ENCODE data around the gene SHROOM3.

SHROOM3 gene

GRCh38 chr4:76591992-76592391 lies 157.0 kb downstream of the SHROOM3 start:
- no peaks in the 10 kb centered on the region for H3K9me3 ChIP-seq (ENCODE audit: control insufficient read depth, insufficient read depth, low read length)
- no peaks in the 10 kb centered on the region for H3K36me3 ChIP-seq (ENCODE audit: control insufficient read depth, insufficient read depth, low read length)
- H3K4me3 ChIP-seq (ENCODE audit: low read depth, low read length) = no peak overlapping the region
- peaks cover 33% of the 10 kb centered on the region for H3K4me1 ChIP-seq (ENCODE audit: control insufficient read depth, insufficient read depth, low read length)
- no peak overlapping the region for H3K9ac ChIP-seq (ENCODE audit: low read depth, low read length)
- no peaks in the 10 kb centered on the region for H3K27me3 ChIP-seq (ENCODE audit: control insufficient read depth, insufficient read depth, low read length)

GRCh38 chr4:76592460-76592859 lies 157.4 kb downstream of the SHROOM3 start:
- H3K36me3 ChIP-seq (ENCODE audit: control insufficient read depth, insufficient read depth, low read length) = no peaks in the 10 kb centered on the region
- peaks cover 33% of the 10 kb centered on the region for H3K4me1 ChIP-seq (ENCODE audit: control insufficient read depth, insufficient read depth, low read length)
- H3K27me3 ChIP-seq (ENCODE audit: control insufficient read depth, insufficient read depth, low read length) = no peaks in the 10 kb centered on the region
- no peak overlapping the region for H3K9ac ChIP-seq (ENCODE audit: low read depth, low read length)
- no peaks in the 10 kb centered on the region for H3K9me3 ChIP-seq (ENCODE audit: control insufficient read depth, insufficient read depth, low read length)
- H3K4me3 ChIP-seq (ENCODE audit: low read depth, low read length) = no peak overlapping the region

GRCh38 chr4:76594173-76594572 lies 159.1 kb downstream of the SHROOM3 start:
- Histone ChIP-seq H3K27me3 (ENCODE audit: control insufficient read depth, insufficient read depth, low read length) (no peaks in the 10 kb centered on the region), H3K9me3 (ENCODE audit: control insufficient read depth, insufficient read depth, low read length) (no peaks in the 10 kb centered on the region), H3K9ac (ENCODE audit: low read depth, low read length) (no peak overlapping the region), H3K36me3 (ENCODE audit: control insufficient read depth, insufficient read depth, low read length) (no peaks in the 10 kb centered on the region), H3K4me1 (ENCODE audit: control insufficient read depth, insufficient read depth, low read length) (peaks cover 19% of the 10 kb centered on the region), H3K4me3 (ENCODE audit: low read depth, low read length) (no peak overlapping the region)

GRCh38 chr4:76595435-76595834 lies 160.4 kb downstream of the SHROOM3 start:
- no peaks in the 10 kb centered on the region for H3K36me3 ChIP-seq (ENCODE audit: control insufficient read depth, insufficient read depth, low read length)
- no peak overlapping the region for H3K9ac ChIP-seq (ENCODE audit: low read depth, low read length)
- H3K27me3 ChIP-seq (ENCODE audit: control insufficient read depth, insufficient read depth, low read length) = no peaks in the 10 kb centered on the region
- H3K4me3 ChIP-seq (ENCODE audit: low read depth, low read length) = no peak overlapping the region
- peaks cover 12% of the 10 kb centered on the region for H3K4me1 ChIP-seq (ENCODE audit: control insufficient read depth, insufficient read depth, low read length)
- H3K9me3 ChIP-seq (ENCODE audit: control insufficient read depth, insufficient read depth, low read length) = no peaks in the 10 kb centered on the region

GRCh38 chr4:76596713-76597112 lies 161.7 kb downstream of the SHROOM3 start:
- Histone ChIP-seq H3K4me1 (ENCODE audit: control insufficient read depth, insufficient read depth, low read length) (peaks cover 2% of the 10 kb centered on the region), H3K9ac (ENCODE audit: low read depth, low read length) (no peak overlapping the region), H3K36me3 (ENCODE audit: control insufficient read depth, insufficient read depth, low read length) (no peaks in the 10 kb centered on the region), H3K4me3 (ENCODE audit: low read depth, low read length) (no peak overlapping the region), H3K9me3 (ENCODE audit: control insufficient read depth, insufficient read depth, low read length) (no peaks in the 10 kb centered on the region), H3K27me3 (ENCODE audit: control insufficient read depth, insufficient read depth, low read length) (no peaks in the 10 kb centered on the region)

GRCh38 chr4:76597423-76597979 lies 162.5 kb downstream of the SHROOM3 start:
- Histone ChIP-seq H3K4me3 (ENCODE audit: low read depth, low read length) (no peak overlapping the region), H3K9me3 (ENCODE audit: control insufficient read depth, insufficient read depth, low read length) (no peaks in the 10 kb centered on the region)

GRCh38 chr4:76600447-76600846 lies 165.4 kb downstream of the SHROOM3 start:
- Histone ChIP-seq H3K9ac (ENCODE audit: low read depth, low read length) (no peak overlapping the region), H3K4me3 (ENCODE audit: low read depth, low read length) (no peak overlapping the region), H3K36me3 (ENCODE audit: control insufficient read depth, insufficient read depth, low read length) (no peaks in the 10 kb centered on the region), H3K9me3 (ENCODE audit: control insufficient read depth, insufficient read depth, low read length) (no peaks in the 10 kb centered on the region), H3K27me3 (ENCODE audit: control insufficient read depth, insufficient read depth, low read length) (no peaks in the 10 kb centered on the region), H3K4me1 (ENCODE audit: control insufficient read depth, insufficient read depth, low read length) (peaks cover 2% of the 10 kb centered on the region)

More at GRCh38 chr4:76597423-76597979, 162.5 kb downstream of the SHROOM3 start:
- H3K27me3 ChIP-seq (ENCODE audit: control insufficient read depth, insufficient read depth, low read length) = no peaks in the 10 kb centered on the region
- H3K36me3 ChIP-seq (ENCODE audit: control insufficient read depth, insufficient read depth, low read length) = no peaks in the 10 kb centered on the region
- no peak overlapping the region for H3K9ac ChIP-seq (ENCODE audit: low read depth, low read length)
- peaks cover 2% of the 10 kb centered on the region for H3K4me1 ChIP-seq (ENCODE audit: control insufficient read depth, insufficient read depth, low read length)

- Histone ChIP-seq H3K36me3 (ENCODE audit: control insufficient read depth, insufficient read depth, low read length) (no peaks in the 10 kb centered on the region), H3K9ac (ENCODE audit: low read depth, low read length) (no peak overlapping the region), H3K4me3 (ENCODE audit: low read depth, low read length) (no peak overlapping the region), H3K9me3 (ENCODE audit: control insufficient read depth, insufficient read depth, low read length) (no peaks in the 10 kb centered on the region), H3K27me3 (ENCODE audit: control insufficient read depth, insufficient read depth, low read length) (no peaks in the 10 kb centered on the region), H3K4me1 (ENCODE audit: control insufficient read depth, insufficient read depth, low read length) (peaks cover 4% of the 10 kb centered on the region)
These were observed 166.8 kb downstream of the SHROOM3 start for GRCh38 chr4:76601791-76602190.

- no peak overlapping the region for H3K9ac ChIP-seq (ENCODE audit: low read depth, low read length)
- no peaks in the 10 kb centered on the region for H3K9me3 ChIP-seq (ENCODE audit: control insufficient read depth, insufficient read depth, low read length)
- no peak overlapping the region for H3K4me3 ChIP-seq (ENCODE audit: low read depth, low read length)
- H3K4me1 ChIP-seq (ENCODE audit: control insufficient read depth, insufficient read depth, low read length) = peaks cover 19% of the 10 kb centered on the region
- no peaks in the 10 kb centered on the region for H3K36me3 ChIP-seq (ENCODE audit: control insufficient read depth, insufficient read depth, low read length)
- H3K27me3 ChIP-seq (ENCODE audit: control insufficient read depth, insufficient read depth, low read length) = no peaks in the 10 kb centered on the region
These were observed 170.1 kb downstream of the SHROOM3 start for GRCh38 chr4:76605099-76605563.

- H3K27me3 ChIP-seq (ENCODE audit: control insufficient read depth, insufficient read depth, low read length) = no peaks in the 10 kb centered on the region
- H3K9ac ChIP-seq (ENCODE audit: low read depth, low read length) = no peak overlapping the region
- no peak overlapping the region for H3K4me3 ChIP-seq (ENCODE audit: low read depth, low read length)
These were observed 171.7 kb downstream of the SHROOM3 start for GRCh38 chr4:76606645-76607265.

GRCh38 chr4:76607266-76607799 lies 172.3 kb downstream of the SHROOM3 start:
- Histone ChIP-seq H3K36me3 (ENCODE audit: control insufficient read depth, insufficient read depth, low read length) (no peaks in the 10 kb centered on the region), H3K4me1 (ENCODE audit: control insufficient read depth, insufficient read depth, low read length) (peaks cover 32% of the 10 kb centered on the region), H3K4me3 (ENCODE audit: low read depth, low read length) (no peak overlapping the region), H3K27me3 (ENCODE audit: control insufficient read depth, insufficient read depth, low read length) (no peaks in the 10 kb centered on the region), H3K9me3 (ENCODE audit: control insufficient read depth, insufficient read depth, low read length) (no peaks in the 10 kb centered on the region), H3K9ac (ENCODE audit: low read depth, low read length) (no peak overlapping the region)

More at GRCh38 chr4:76606645-76607265, 171.7 kb downstream of the SHROOM3 start:
- Histone ChIP-seq H3K36me3 (ENCODE audit: control insufficient read depth, insufficient read depth, low read length) (no peaks in the 10 kb centered on the region), H3K9me3 (ENCODE audit: control insufficient read depth, insufficient read depth, low read length) (no peaks in the 10 kb centered on the region), H3K4me1 (ENCODE audit: control insufficient read depth, insufficient read depth, low read length) (peaks cover 31% of the 10 kb centered on the region)

GRCh38 chr4:76607846-76608245 lies 172.8 kb downstream of the SHROOM3 start:
- Histone ChIP-seq H3K9me3 (ENCODE audit: control insufficient read depth, insufficient read depth, low read length) (no peaks in the 10 kb centered on the region), H3K4me1 (ENCODE audit: control insufficient read depth, insufficient read depth, low read length) (peaks cover 32% of the 10 kb centered on the region), H3K36me3 (ENCODE audit: control insufficient read depth, insufficient read depth, low read length) (no peaks in the 10 kb centered on the region), H3K27me3 (ENCODE audit: control insufficient read depth, insufficient read depth, low read length) (no peaks in the 10 kb centered on the region), H3K4me3 (ENCODE audit: low read depth, low read length) (no peak overlapping the region), H3K9ac (ENCODE audit: low read depth, low read length) (no peak overlapping the region)
